Measurements from ENCODE around the gene RPS18.

DNA sequence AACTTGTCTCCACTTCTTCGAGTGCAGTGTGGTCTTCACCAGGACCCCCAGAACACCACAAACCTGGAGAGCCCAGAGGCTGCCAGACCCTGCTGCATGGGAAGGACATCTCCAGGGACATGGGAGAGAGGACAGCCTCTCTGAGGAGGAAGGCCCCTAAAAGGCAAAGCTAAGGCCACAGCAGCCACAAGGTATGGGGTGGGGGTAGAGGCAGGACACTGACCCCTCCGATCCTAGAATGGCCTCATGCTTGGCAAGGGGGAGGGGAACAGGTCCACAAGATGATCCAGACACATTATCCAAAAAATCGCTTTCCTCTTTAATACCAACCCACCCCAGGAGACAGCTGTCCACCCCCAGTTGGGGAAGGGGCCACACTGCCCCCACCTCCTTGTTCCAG is 6.9 kb downstream of the RPS18 start:
- TF ChIP-seq POLR2A (IDR thresholded peaks at IDR 0.05; ENCODE audit: low read length) (peak; percentile 1), GATA1 (IDR thresholded peaks at IDR 0.05; ENCODE audit: low read depth, low read length) (no peak)

Data from erythroblast (primary cell).